Common myeloid progenitor, CD34-positive (primary cell): ENCODE data around the gene SMARCD2.

Experiments
- CTCF ChIA-PET: fragments of 350-600 bp; sonication (Branson Sonifier 250); formaldehyde crosslinking; loops from one replicate; lab custom pipeline; 2021; ENCODE audit warnings: antibody characterized with exemption; lab: Charles Lee
- POLR2A ChIA-PET: fragments of 350-600 bp; sonication (Branson Sonifier 250); formaldehyde crosslinking; loops from one replicate; lab custom pipeline; 2021; ENCODE audit warnings: antibody characterized with exemption; lab: Charles Lee
- DNase-seq, 3 donors: peaks; one replicate each; pipeline versions ENCODE4 v3.0.0 to v3.0.0-alpha.2; 2013
- H3K27ac ChIP-seq, 2 experiments: 1 replicate in 1 of 2; 2 replicates in 1 of 2; pipeline ENCODE4 v1.7.0; 2013; ENCODE audit warnings: inconsistent platforms in 2 of 2, low read length in 2 of 2, mild to moderate bottlenecking in 2 of 2, low read depth in 1 of 2, moderate library complexity in 1 of 2; ENCODE audit not compliant: severe bottlenecking in 2 of 2, insufficient read depth in 1 of 2, poor library complexity in 1 of 2
- H3K27me3 ChIP-seq, 5 experiments: replicated peaks in 2 of 5; 1 replicate in 3 of 5; 2 replicates in 2 of 5; pipeline versions ENCODE4 v1.6.1 to v1.7.0; 2013; ENCODE audit warnings: low read length in 4 of 5, mild to moderate bottlenecking in 2 of 5, moderate library complexity in 2 of 5, inconsistent platforms in 1 of 5; ENCODE audit not compliant: insufficient read depth in 5 of 5, control insufficient read depth in 4 of 5
- H3K36me3 ChIP-seq, 4 experiments: 1 replicate in 2 of 4; 2 replicates in 2 of 4; pipeline versions ENCODE4 v1.6.1 to v1.7.0; 2013; ENCODE audit warnings: low read length in 3 of 4, control low read depth in 1 of 4, mild to moderate bottlenecking in 1 of 4; ENCODE audit not compliant: control insufficient read depth in 4 of 4, insufficient read depth in 4 of 4
- H3K4me1 ChIP-seq, 4 experiments: 1 replicate in 3 of 4; 2 replicates in 1 of 4; pipeline versions ENCODE4 v1.6.1 to v1.7.1; 2013; ENCODE audit warnings: low read length in 3 of 4, mild to moderate bottlenecking in 3 of 4, control low read depth in 1 of 4, inconsistent platforms in 1 of 4, moderate library complexity in 1 of 4; ENCODE audit not compliant: control insufficient read depth in 4 of 4, insufficient read depth in 4 of 4; ENCODE audit errors: control extremely low read depth in 1 of 4
- H3K4me3 ChIP-seq, 7 experiments: 1 replicate in 4 of 7; 2 replicates in 3 of 7; pipeline versions ENCODE4 v1.5.1 to v1.7.0; 2013; ENCODE audit warnings: mild to moderate bottlenecking in 7 of 7, low read length in 6 of 7, moderate library complexity in 6 of 7, inconsistent platforms in 2 of 7, low read depth in 2 of 7, control low read depth in 1 of 7; ENCODE audit not compliant: insufficient read depth in 4 of 7, control insufficient read depth in 1 of 7; ENCODE audit errors: extremely low read depth in 1 of 7
- H3K9me3 ChIP-seq, 5 experiments: 1 replicate in 4 of 5; 2 replicates in 1 of 5; pipeline versions ENCODE4 v1.6.1 to v1.7.1; 2013; ENCODE audit warnings: low read length in 4 of 5, mild to moderate bottlenecking in 2 of 5, inconsistent platforms in 1 of 5, low read depth in 1 of 5, moderate library complexity in 1 of 5; ENCODE audit not compliant: control insufficient read depth in 4 of 5, insufficient read depth in 2 of 5; ENCODE audit errors: control extremely low read depth in 1 of 5
- WGBS: methylation state at CpG from one replicate; pipeline ENCODE4 v1.1.5; 2013; ENCODE audit not compliant: insufficient coverage; 5-methylcytosine and 5-hydroxymethylcytosine counted together

The SMARCD2 gene

GRCh38 chr17:63836811-63837210, 5.7 kb downstream of the SMARCD2 start:
- no peaks in the 10 kb centered on the region for H3K9me3 ChIP-seq
- CTCF ChIA-PET = interaction anchor here (0.6 to 6.1 kb wide), 4 partner anchors 6 to 250 kb away, joined by 3 to 51 read pairs (median 5); partner anchors contain the start of gene FTSJ3
- H3K36me3 ChIP-seq = peaks cover 0 to 60% (median 42%) of the 10 kb centered on the region in 4 experiments
- peaks cover 9 to 54% (median 45%) of the 10 kb centered on the region in 4 experiments for H3K4me1 ChIP-seq
- WGBS = 98% methylated on average over 7 of the region's 7 CpGs
- H3K27me3 ChIP-seq = no peaks in the 10 kb centered on the region
- H3K4me3 ChIP-seq = no peak overlapping the region
- no peak overlapping the region for H3K27ac ChIP-seq
- POLR2A ChIA-PET = no interaction called here
- DNase-seq = no peak

- 83% methylated on average over 8 of the region's 9 CpGs for WGBS
- no peaks in the 10 kb centered on the region for H3K9me3 ChIP-seq
- DNase-seq = no peak
- no peak overlapping the region for H3K4me3 ChIP-seq
- no peak overlapping the region for H3K27ac ChIP-seq
- H3K4me1 ChIP-seq = peaks cover 3 to 49% (median 40%) of the 10 kb centered on the region in 4 experiments
- POLR2A ChIA-PET = interaction anchor here (0.6 kb wide), 1 partner anchor 8 kb away, joined by 3 read pairs; no protein-coding TSS in a partner anchor
- H3K36me3 ChIP-seq = peaks cover under 1 to 75% (median 53%) of the 10 kb centered on the region in 4 experiments
- H3K27me3 ChIP-seq = no peaks in the 10 kb centered on the region
- CTCF ChIA-PET = interaction anchor here (0.7 to 3.1 kb wide), 13 partner anchors 10 to 71 kb away, joined by 3 to 27 read pairs (median 4); no protein-coding TSS in a partner anchor
Observed at GRCh38 chr17:63835167-63835720, 7.2 kb downstream of the SMARCD2 start.

GRCh38 chr17:63834431-63835166, 7.9 kb downstream of the SMARCD2 start:
- Histone ChIP-seq H3K4me1 (peaks cover 0 to 43% (median 35%) of the 10 kb centered on the region in 4 experiments), H3K4me3 (no peak overlapping the region), H3K27me3 (no peaks in the 10 kb centered on the region), H3K9me3 (no peaks in the 10 kb centered on the region), H3K27ac (no peak overlapping the region), H3K36me3 (peaks cover 2 to 82% (median 59%) of the 10 kb centered on the region in 4 experiments)
- DNase-seq = peak; percentile 92 to 95 (median 93)
- 31% methylated on average over 11 of the region's 13 CpGs for WGBS
- CTCF ChIA-PET = interaction anchor here (0.7 to 3.1 kb wide), 16 partner anchors 10 to 138 kb away, joined by 3 to 27 read pairs (median 4); no protein-coding TSS in a partner anchor
- POLR2A ChIA-PET = no interaction called here

GRCh38 chr17:63833741-63834373, 8.6 kb downstream of the SMARCD2 start:
- peaks cover 2 to 89% (median 65%) of the 10 kb centered on the region in 4 experiments for H3K36me3 ChIP-seq
- H3K27me3 ChIP-seq = no peaks in the 10 kb centered on the region
- peaks cover 0 to 39% (median 29%) of the 10 kb centered on the region in 4 experiments for H3K4me1 ChIP-seq
- H3K27ac ChIP-seq = no peak overlapping the region
- H3K9me3 ChIP-seq = no peaks in the 10 kb centered on the region
- no peak overlapping the region for H3K4me3 ChIP-seq
- ChIA-PET CTCF (interaction anchor here (0.7 to 3.1 kb wide), 16 partner anchors 10 to 138 kb away, joined by 3 to 27 read pairs (median 4); no protein-coding TSS in a partner anchor), POLR2A (no interaction called here)
- WGBS = 96% methylated on average over 15 of the region's 15 CpGs
- DNase-seq = no peak

- CTCF ChIA-PET = interaction anchor here (0.8 to 6.1 kb wide), 10 partner anchors 6 to 137 kb away, joined by 3 to 51 read pairs (median 4); no protein-coding TSS in a partner anchor
- WGBS = 96% methylated on average over 12 of the region's 14 CpGs
Observed at GRCh38 chr17:63833026-63833740, 9.3 kb downstream of the SMARCD2 start.

GRCh38 chr17:63832455-63832854, 10.0 kb downstream of the SMARCD2 start:
- DNase-seq = no peak
- POLR2A ChIA-PET = interaction anchor here (1.2 kb wide), 1 partner anchor 9 kb away, joined by 4 read pairs; no protein-coding TSS in a partner anchor
- WGBS = 92% methylated on average over 2 of the region's 2 CpGs
- Histone ChIP-seq H3K36me3 (peaks cover 2 to 87% (median 64%) of the 10 kb centered on the region in 4 experiments), H3K4me1 (peaks cover 9 to 41% (median 27%) of the 10 kb centered on the region in 4 experiments), H3K4me3 (no peak overlapping the region), H3K27ac (no peak overlapping the region), H3K27me3 (no peaks in the 10 kb centered on the region), H3K9me3 (no peaks in the 10 kb centered on the region)
- CTCF ChIA-PET = interaction anchor here (0.8 to 6.1 kb wide), 7 partner anchors 7 to 46 kb away, joined by 3 to 51 read pairs (median 4); no protein-coding TSS in a partner anchor

More at GRCh38 chr17:63833026-63833740, 9.3 kb downstream of the SMARCD2 start:
- Histone ChIP-seq H3K27ac (no peak overlapping the region), H3K9me3 (no peaks in the 10 kb centered on the region), H3K4me1 (peaks cover 5 to 39% (median 26%) of the 10 kb centered on the region in 4 experiments), H3K36me3 (peaks cover 2 to 94% (median 65%) of the 10 kb centered on the region in 4 experiments), H3K4me3 (no peak overlapping the region), H3K27me3 (no peaks in the 10 kb centered on the region)
- DNase-seq = no peak
- POLR2A ChIA-PET = interaction anchor here (1.2 kb wide), 1 partner anchor 8 kb away, joined by 4 read pairs; no protein-coding TSS in a partner anchor
